Measurements from ENCODE around the gene ARHGAP42.

GRCh38 chr11:100874203-100874602, 187.1 kb downstream of the ARHGAP42 start:
- TF ChIP-seq, protein P1, sequence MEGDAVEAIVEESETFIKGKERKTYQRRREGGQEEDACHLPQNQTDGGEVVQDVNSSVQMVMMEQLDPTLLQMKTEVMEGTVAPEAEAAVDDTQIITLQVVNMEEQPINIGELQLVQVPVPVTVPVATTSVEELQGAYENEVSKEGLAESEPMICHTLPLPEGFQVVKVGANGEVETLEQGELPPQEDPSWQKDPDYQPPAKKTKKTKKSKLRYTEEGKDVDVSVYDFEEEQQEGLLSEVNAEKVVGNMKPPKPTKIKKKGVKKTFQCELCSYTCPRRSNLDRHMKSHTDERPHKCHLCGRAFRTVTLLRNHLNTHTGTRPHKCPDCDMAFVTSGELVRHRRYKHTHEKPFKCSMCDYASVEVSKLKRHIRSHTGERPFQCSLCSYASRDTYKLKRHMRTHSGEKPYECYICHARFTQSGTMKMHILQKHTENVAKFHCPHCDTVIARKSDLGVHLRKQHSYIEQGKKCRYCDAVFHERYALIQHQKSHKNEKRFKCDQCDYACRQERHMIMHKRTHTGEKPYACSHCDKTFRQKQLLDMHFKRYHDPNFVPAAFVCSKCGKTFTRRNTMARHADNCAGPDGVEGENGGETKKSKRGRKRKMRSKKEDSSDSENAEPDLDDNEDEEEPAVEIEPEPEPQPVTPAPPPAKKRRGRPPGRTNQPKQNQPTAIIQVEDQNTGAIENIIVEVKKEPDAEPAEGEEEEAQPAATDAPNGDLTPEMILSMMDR (IDR thresholded peaks at IDR 0.05; ENCODE audit: low read length): no peak
- no peak for TF ChIP-seq EZH2 (IDR thresholded peaks at IDR 0.05; ENCODE audit: borderline replicate concordance, low read length)

Measured in OCI-LY1 (cell line).